HL-60 (cell line): ENCODE data around the gene ACTN4.

ENCODE experiments used
- DNase-seq, 2 experiments: peaks; one replicate each; pipeline ENCODE4 v3.0.0-alpha.2; 2010 to 2020; ENCODE audit warnings: low read depth in 1 of 2, low spot score in 1 of 2
- H3K27ac ChIP-seq: fragments of 250-450 bp; sonication (Bioruptor Pico); replicated peaks from 2 replicates; pipeline ENCODE4 v1.5.1; 2020; ENCODE audit warnings: mild to moderate bottlenecking, moderate library complexity
- H3K27me3 ChIP-seq: fragments of 250-450 bp; sonication (Bioruptor Pico); 2 replicates; pipeline ENCODE4 v1.5.1; 2021; ENCODE audit warnings: mild to moderate bottlenecking, moderate library complexity; ENCODE audit not compliant: insufficient read depth, poor library complexity, severe bottlenecking
- H3K4me3 ChIP-seq: replicated peaks from 2 replicates; pipeline ENCODE4 v1.5.1; 2011; ENCODE audit warnings: mild to moderate bottlenecking, control low read depth, low read length; ENCODE audit not compliant: insufficient read depth
- CTCF ChIP-seq: IDR thresholded peaks from one replicate; pipeline ENCODE4 v1.5.1; 2011; ENCODE audit warnings: low read length, control low read depth, inconsistent platforms; ENCODE audit not compliant: insufficient read depth
- GABPA ChIP-seq: IDR thresholded peaks from 2 replicates; pipeline ENCODE4 v1.6.1; 2012; ENCODE audit warnings: low read depth
- POLR2AphosphoS5 ChIP-seq: IDR thresholded peaks from 2 replicates; pipeline ENCODE4 v1.6.1; 2012; ENCODE audit warnings: low read depth
- REST ChIP-seq: IDR thresholded peaks from 2 replicates; pipeline ENCODE4 v1.6.1; 2012; ENCODE audit warnings: low read depth; ENCODE audit not compliant: insufficient replicate concordance
- SPI1 ChIP-seq: IDR thresholded peaks from 2 replicates; pipeline ENCODE4 v1.6.1; 2012; ENCODE audit warnings: low read depth, mild to moderate bottlenecking, borderline replicate concordance

The ACTN4 gene

GRCh38 chr19:38700902-38701454 lies 53.5 kb downstream of the ACTN4 start:
- H3K27ac ChIP-seq, result no peak overlapping the region
- no peak for TF ChIP-seq REST

GRCh38 chr19:38701455-38702063 lies 54.1 kb downstream of the ACTN4 start:
- TF ChIP-seq GABPA, result no peak
- no peak for TF ChIP-seq REST
- no peak for TF ChIP-seq POLR2AphosphoS5
- TF ChIP-seq SPI1, result no peak
- TF ChIP-seq CTCF, result no peak
- Histone ChIP-seq H3K4me3 (no peak overlapping the region), H3K27me3 (no peaks in the 10 kb centered on the region), H3K27ac (no peak overlapping the region)
- DNase-seq, result no peak

More at GRCh38 chr19:38700902-38701454, 53.5 kb downstream of the ACTN4 start:
- Histone ChIP-seq H3K4me3 (no peak overlapping the region), H3K27me3 (no peaks in the 10 kb centered on the region)
- no peak for DNase-seq

DNA sequence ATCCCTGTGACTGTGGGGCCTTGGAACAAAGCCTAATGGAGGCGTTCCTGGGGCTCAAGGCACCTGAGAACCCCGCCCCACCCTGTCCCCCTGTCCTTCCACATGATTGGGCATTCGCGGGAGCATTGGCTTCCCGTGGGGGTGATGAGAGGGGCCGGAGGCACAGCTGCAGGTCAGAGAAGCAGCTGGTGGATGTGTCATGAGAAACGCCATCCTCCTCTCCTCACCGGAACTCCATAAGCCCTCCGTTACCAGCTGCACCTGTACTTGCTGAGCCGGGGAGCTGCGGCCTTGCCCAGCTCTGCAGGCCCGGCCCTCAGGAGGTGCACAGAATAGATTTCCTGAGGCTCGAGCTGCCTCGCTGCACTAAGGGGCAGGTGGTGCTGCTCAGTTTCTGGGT lies 54.8 kb downstream of the ACTN4 start:
- no peaks in the 10 kb centered on the region for H3K27me3 ChIP-seq
- H3K4me3 ChIP-seq, result no peak overlapping the region
- no peak overlapping the region for H3K27ac ChIP-seq
- no peak for DNase-seq
- no peak for TF ChIP-seq GABPA
- TF ChIP-seq REST, result no peak
- no peak for TF ChIP-seq CTCF
- TF ChIP-seq SPI1, result no peak
- TF ChIP-seq POLR2AphosphoS5, result no peak
